GM21381 (cell line): ENCODE data around the gene SLC2A14.

ENCODE experiments used
- ATAC-seq: cut with Tn5 transposase; IDR thresholded peaks from one replicate; pipeline ENCODE4 v1.9.1; 2021; ENCODE audit warnings: mild to moderate bottlenecking, moderate library complexity; ENCODE audit not compliant: unreplicated experiment

Gene SLC2A14

GRCh38 chr12:7781274-7781673 lies 91.4 kb downstream of the SLC2A14 start:
- no peak for ATAC-seq

- no peak for ATAC-seq
These were observed 102.7 kb downstream of the SLC2A14 start for GRCh38 chr12:7769999-7770398.
